Measurements from ENCODE around the gene ANK2.
"Not testable (repeated sequence)": the region's sequence is repeated elsewhere in the genome, so short reads cannot be mapped to it uniquely, and the experiment has no call there.

ANK2 gene

DNA sequence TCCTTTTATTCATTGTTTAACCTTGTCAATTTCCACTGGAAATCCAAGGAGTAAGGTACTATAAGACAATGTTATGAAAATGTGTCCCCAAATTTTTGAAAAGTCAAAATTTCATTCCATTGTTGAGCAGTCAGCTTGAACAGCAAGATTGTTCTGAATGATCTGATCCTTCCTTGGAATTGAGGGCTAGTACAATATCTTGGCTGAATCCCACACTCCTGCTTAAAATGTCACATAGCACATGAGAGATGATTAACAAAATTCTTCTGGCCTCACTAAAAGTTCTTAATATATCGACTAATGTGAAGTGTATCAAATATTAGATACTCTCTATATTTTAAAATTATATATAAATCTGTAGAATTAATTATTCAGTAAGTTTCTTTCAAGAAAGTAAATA is 104.8 kb downstream of the ANK2 start:
- no peak for DNase-seq

GRCh38 chr4:113157086-113157857 is 107.8 kb downstream of the ANK2 start:
- DNase-seq, result no peak

DNA sequence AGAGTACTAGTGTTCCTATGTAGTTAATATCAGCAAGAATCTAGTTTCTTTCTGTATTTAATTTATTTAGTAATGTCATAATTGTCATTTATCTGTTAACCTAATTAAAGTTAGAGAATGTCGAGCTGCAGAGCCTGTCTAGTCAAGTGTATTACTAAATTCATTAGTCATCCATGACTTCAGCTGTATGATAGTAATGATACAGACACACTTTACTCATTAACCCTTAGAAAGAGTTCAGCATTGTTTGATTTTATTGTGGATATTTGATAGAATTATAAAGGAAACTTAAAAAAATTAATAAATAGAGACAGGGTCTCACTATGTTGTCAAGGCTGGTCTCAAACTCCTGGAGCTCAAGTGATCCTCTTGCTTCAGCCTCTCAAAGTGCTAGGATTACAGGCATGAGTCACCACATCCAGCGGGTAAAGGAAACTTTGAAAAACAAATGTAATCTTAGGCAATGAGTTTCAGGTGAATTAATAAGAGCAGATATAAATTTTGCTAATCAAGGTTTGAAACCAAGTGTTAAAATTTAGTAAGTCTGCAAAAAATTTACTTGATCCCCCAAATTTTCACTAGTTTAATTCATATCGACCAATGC is 110.6 kb downstream of the ANK2 start:
- no peak for DNase-seq

GRCh38 chr4:113160548-113160947 is 111.1 kb downstream of the ANK2 start:
- DNase-seq, result no peak

DNA sequence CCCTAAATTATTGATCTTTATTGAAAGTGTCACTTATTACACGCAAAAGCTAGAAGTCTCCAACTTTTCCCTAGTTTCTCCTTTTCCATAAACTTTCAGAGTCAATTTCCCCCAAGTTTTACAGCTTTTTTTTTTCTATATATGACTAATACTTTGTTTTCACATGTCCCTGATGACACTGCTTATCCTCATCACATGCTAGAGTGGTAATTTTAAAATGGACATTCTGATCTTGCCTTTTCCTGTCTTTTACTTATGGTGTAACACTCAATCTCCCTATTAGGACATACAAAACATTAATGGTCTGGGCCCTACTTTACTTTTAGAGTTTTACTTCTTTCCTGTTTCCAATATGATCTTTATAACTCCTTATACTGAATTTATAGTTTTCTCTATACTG is 112.6 kb downstream of the ANK2 start:
- DNase-seq, result no peak

DNA sequence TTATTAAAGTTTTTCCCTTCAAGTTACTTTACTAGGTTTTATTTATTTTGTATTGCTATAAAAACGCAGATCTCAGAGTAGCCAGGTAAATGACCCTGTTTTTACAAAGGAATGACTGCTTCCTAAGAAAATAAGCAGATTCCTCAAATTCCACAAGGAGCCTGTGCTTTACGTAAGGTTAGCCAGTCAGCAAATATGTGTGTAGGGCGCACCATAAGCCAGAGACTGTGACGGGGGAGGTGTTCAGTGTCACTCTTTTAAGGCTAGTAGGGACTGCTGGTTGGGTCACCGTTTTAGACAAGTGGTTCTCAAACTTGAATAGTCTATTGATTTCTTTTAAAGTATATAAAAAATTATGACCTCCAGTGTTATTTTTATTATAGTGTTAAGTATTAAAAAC is 119.9 kb downstream of the ANK2 start:
- no peak for DNase-seq

GRCh38 chr4:113170115-113170804 is 120.8 kb downstream of the ANK2 start:
- no peak for DNase-seq

DNA sequence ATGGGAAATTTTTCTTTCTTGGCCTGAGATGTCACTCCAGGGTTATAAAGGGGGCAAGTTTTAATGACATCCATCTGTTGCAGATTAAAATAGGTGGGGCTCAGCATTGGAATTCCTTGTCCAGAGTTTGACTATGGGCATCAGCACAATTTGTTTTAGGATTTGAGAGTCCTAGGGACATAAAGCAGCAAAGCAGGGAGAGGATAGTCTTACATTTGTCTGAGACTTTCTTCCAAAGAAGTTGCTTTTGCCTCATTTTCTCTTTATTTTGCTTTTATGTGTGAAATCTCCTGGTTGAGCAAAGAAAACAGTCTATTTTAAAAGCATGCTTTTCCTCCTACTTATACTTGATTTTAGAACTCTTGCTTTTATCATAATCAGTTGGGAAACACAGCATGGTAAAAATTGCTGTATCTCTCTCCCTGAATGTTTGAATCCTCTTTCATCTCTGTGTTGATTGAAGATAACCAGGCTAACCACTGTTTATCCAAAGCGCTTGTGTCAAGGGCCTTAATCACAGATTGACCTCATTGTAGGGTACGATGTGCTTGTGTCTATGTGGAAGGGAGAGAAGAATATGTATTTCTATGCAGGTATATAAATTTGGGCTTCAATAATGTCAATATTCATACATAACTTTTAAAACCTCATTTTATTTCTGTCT is 121.5 kb downstream of the ANK2 start:
- DNase-seq, result no peak

- no peak for DNase-seq
These were observed 123.8 kb downstream of the ANK2 start for GRCh38 chr4:113173126-113173792.

DNA sequence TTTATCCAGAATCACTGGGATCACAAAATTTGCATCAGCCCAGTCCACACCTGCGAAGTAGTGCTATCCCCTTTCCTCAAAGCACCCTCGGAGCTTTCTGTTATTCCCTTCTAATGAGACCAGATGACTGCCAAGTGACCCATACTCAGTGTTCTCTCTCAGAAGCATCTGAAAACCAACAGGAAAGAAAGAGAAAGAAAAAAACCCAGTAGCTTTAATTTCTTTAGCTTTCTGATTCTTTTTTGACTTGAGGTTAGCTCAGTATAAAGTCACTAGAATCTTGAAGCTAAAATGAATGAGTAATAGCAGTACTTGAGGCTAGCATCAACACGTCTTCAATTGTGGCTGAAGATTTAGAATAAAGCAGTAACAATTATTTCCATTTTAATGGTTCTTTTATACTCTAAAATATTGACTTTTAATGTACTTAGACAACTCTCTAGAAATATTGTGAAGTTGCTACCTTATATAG is 124.4 kb downstream of the ANK2 start:
- DNase-seq, result no peak

- no peak for DNase-seq
These were observed 129.6 kb downstream of the ANK2 start for GRCh38 chr4:113179091-113179490.

DNA sequence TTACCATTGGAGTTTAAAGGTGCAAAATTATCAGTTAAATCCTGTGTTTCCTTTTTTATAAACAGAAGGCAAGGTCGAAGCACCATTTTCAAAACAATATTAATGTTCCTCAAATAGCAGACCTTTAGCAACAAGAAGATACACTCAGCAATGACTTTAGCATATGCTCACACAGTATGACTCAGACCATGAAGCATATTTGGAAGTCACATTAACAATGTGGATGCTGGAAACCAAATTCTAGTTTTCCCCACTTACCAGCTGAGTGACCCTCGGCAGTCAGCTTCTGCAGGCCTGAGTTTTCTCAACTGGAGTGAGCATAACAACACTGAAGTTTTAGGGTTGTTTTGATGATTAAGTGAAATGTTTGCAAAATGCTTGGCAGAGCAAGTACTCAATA is 130.5 kb downstream of the ANK2 start:
- DNase-seq, result no peak

DNA sequence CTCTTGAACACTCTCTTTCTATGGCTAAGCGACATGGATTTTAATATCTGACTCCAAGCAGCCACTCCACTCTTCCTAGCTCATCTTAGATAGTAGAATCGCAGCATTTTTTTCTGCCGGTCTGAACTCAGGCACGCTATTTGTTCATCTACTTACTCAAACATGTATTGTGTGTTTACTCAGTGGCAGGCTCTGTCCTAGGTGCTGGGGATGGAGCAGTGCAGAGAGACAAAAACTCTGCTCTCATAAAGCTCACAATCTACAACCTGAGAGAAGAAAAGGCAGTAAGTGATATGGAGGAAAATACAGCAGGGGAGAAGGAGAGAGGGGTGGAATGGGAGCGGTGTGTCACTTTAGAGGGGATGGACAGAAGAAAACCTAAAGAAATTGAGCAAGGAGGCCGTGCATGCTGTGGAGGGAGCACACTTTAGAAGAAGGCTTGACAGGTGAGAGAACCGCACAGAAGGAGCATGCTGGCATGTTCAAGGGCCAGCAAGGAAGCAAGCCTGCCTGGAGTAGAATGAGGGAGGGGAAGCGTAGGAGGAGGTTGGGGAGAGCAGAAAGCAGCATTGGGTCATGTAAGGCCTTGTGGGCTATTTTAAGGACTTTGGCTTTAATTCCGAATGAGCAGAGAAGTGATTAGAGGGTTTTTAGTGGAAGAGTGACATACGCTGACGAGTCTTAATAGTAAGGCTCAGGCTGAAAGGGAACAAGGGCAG is 132.0 kb downstream of the ANK2 start:
- no peak for DNase-seq

DNA sequence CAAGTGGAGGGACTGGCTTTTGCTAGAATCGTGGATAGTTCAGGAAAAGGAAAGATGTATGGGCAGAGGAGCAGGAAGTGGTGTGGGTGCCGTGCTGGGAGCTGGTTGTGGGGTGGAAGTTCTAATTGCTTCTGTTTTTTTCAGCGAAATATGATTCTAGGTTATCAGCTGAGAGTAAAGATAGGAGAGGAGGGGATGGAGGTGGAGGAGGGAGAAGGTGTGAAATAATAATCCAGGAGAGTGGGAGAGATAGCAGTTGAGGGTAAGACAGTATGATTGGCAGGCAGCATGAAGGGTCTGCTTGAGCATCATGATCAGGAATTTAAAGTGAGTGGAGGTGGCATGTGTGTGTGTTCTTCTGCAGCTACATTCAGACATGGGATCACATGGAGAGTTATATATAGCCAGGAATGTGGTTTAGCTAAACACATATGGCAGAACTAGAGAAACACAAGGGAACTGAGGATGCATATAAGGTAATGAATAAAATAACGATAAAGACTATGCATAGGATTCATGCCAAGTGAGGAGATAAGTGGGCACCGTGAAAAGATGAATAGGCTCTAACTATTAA is 133.7 kb downstream of the ANK2 start:
- DNase-seq, result no peak

DNA sequence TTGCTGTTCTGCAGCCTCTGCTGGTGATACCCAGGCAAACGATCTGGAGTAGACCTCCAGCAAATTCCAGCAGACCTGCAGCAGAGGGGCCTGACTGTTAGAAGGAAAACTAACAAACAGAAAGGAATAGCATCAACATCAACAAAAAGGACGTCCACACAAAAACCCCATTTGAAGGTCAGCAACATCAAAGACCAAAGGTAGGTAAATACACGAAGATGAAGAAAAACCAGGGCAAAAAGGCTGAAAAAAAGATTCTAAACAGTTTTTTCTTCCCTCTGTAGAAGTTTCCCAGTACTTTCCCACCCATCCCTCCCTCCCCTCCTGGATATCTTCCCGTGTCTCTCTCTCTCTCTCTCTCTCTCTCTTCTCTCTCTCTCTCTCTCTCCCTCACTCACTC is 136.8 kb downstream of the ANK2 start:
- not testable (repeated sequence) for DNase-seq

GRCh38 chr4:113186913-113187312 is 137.5 kb downstream of the ANK2 start:
- no peak for DNase-seq

DNA sequence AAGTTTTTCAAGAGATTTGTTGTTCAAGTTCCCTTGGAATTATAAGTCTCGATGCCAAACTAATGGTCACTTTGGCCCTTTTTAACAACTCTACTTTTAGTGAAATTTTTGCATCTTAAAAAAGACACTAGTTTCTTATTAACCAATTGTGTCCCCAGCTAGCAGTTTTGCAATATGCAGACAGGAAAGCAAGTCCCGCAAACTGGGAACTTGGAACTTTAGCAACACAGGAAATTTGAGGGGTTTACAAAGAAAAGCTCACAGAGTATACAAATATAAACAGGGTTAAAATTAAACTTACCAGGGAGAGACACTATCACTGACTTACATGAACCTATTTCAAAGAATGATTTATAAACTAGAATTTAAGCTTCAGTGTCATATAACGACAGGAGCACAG is 137.9 kb downstream of the ANK2 start:
- DNase-seq, result no peak

DNA sequence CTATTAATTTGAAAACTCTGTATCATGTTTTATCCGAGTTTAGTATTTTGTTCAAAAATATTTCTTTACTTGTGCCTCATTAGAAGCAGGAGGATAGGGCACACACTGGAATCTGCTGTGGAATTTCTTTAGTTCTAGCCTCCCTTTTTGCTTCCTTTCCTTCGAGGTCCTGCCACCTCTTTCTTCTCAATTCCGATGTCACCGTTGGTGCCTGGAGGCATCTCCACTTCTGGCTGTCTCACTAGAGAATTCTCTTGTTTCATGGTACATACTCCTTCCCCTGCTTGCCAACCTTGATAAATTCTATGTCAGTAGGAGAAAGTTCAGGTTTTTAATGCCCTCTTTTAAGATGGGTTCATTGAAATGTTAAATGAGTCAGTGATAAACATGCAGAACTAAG is 140.1 kb downstream of the ANK2 start:
- DNase-seq, result no peak

- DNase-seq, result no peak
These were observed 159.7 kb downstream of the ANK2 start for GRCh38 chr4:113209153-113209552.

GRCh38 chr4:113209652-113210320 is 160.3 kb downstream of the ANK2 start:
- DNase-seq, result no peak

GRCh38 chr4:113212613-113213012 is 163.2 kb downstream of the ANK2 start:
- no peak for DNase-seq

Measured in T-helper 9 cell (primary cell).